HG02938 (cell line): ENCODE measurements around the gene OR4K15.
"Not testable (repeated sequence)": the region's sequence is repeated elsewhere in the genome, so short reads cannot be mapped to it uniquely, and the experiment has no call there.

Experiments used
- ATAC-seq: cut with Tn5 transposase; IDR thresholded peaks from one replicate; pipeline ENCODE4 v1.9.1; 2021; ENCODE audit warnings: mild to moderate bottlenecking, moderate library complexity; ENCODE audit not compliant: unreplicated experiment

Gene OR4K15, protein sequence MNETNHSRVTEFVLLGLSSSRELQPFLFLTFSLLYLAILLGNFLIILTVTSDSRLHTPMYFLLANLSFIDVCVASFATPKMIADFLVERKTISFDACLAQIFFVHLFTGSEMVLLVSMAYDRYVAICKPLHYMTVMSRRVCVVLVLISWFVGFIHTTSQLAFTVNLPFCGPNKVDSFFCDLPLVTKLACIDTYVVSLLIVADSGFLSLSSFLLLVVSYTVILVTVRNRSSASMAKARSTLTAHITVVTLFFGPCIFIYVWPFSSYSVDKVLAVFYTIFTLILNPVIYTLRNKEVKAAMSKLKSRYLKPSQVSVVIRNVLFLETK

DNA sequence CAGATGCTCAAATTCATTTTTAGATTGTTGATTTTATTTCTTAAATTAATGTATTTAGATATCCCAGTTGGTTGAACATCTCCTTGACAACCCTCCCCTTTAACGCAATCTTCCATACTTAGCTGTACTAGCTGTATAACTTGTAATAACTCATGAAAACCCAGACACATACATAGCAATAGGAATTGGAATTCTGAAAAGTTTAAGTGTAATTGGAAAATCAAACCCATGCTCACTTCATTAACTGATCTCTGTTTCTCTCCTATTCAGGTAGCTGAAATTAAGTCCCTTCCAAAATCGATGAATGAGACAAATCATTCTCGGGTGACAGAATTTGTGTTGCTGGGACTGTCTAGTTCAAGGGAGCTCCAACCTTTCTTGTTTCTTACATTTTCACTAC lies at the start of gene OR4K15:
OR4K15 (plus strand) TSS at position 301 of the 400 bp plus-strand sequence; CDS start at position 301, 0 bp downstream.
- no peak for ATAC-seq

- ATAC-seq: no peak
Observed at GRCh38 chr14:19930617-19931016, 44.8 kb upstream of the OR4K15 start, which contains the start of gene OR4K1. TSS of gene OR4K1 (plus strand) at chr14:19930917. CDS start at chr14:19935667, 4,750 bp downstream.

- ATAC-seq: no peak
Observed at GRCh38 chr14:19941668-19942067, 33.7 kb upstream of the OR4K15 start.

DNA sequence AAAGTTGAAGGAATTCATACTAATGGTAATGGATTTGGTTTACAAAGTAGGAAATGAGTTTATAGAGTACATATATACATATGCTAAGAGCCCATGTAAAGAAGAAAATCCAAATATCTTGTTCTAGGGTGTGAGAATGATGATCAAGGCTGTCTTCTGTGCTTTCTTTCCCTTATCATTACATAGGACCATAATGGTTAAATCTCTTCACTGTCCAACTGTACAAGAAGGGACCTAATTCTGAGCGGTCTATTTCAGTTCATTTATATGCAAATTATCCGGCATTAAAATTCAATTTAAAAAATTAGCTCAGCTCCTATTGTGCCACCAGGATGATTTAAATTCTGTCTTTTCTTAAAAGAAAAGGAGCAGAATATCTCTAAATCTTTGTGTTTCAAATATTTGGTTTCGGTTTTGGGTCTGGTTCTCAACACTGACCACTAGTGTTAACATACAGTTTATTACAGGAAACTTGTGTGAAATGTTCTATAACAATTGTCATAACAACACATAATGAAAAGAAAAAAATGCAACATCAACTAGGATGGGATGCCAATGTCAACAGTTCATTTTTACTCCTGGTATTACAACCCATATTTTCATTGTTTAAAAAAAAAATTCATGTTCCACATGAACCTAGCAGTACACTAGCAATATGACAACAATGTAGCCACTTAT lies 27.8 kb upstream of the OR4K15 start:
- ATAC-seq: no peak

GRCh38 chr14:19949218-19949617 lies 26.2 kb upstream of the OR4K15 start:
- ATAC-seq: no peak

DNA sequence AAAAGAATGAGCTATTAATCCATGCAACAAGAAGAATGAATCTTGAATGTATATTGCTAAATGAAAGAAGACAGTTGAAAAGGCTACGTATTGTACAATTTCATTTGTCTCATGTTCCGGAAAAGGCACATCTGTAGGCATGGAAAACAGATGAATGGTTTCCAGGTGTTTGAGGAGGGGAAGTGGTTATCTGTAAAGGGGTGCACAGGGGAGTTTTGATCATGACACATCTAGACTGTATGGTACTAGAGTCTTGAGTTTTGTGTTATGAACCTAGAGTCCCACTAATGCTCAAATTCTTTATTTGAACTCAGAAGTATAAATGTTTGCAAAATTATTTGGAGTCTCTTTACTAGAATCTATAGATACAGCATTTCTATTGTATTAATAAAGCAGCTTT lies 5.7 kb upstream of the OR4K15 start:
- not testable (repeated sequence) for ATAC-seq

DNA sequence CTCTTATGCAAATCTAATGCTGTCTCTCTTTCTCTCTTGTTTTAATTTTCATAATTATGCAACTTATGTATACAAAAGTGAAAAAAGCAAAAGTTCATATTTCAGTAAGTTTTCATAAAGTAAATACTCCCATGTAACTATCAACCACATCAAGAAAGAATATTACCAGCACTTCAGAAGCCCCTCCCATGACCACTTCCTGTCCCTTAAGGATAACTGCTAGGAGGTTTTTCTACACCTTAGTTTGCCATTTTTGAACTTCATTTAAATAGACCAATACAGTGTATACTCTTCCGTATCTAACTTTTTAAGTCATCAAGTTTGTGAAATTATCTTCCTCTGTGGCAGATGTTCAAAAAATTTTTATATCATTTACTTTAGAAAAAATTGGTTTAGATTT lies 547 bp upstream of the OR4K15 start:
- no peak for ATAC-seq

- no peak for ATAC-seq
Observed at GRCh38 chr14:19993438-19993837, 18.0 kb downstream of the OR4K15 start.

GRCh38 chr14:20001863-20002262 lies 26.5 kb downstream of the OR4K15 start, which contains the start of gene OR4Q2:
TSS of gene OR4Q2 (plus strand) at chr14:20002163.
- no peak for ATAC-seq

- ATAC-seq: no peak
Observed at GRCh38 chr14:20002319-20002718, 26.9 kb downstream of the OR4K15 start.

GRCh38 chr14:20008156-20008555 lies 32.8 kb downstream of the OR4K15 start:
- no peak for ATAC-seq

GRCh38 chr14:20019257-20019865 lies 44.0 kb downstream of the OR4K15 start, which contains the start of gene OR4K14:
TSS of gene OR4K14 (minus strand) at chr14:20019307. CDS start at chr14:20015193, 4,114 bp downstream.
- no peak for ATAC-seq
